Activated CD8-positive, alpha-beta T cell treated with anti-CD3 and anti-CD28 coated beads for 36 hours (primary cell): Measurements from ENCODE around the gene INMT. TPM values are rescaled to one million over a fixed set of nuclear protein-coding genes. Genes with fewer than 3 reads are reported as not detected.
A peak's percentile ranks its signal among the peaks of the same experiment; 100 is the strongest.

Experiments used
- ATAC-seq: fragments of 200-7000 bp; cut with Tn5 transposase; one replicate; pipeline ENCODE4 v1.10.0; 2021; ENCODE audit warnings: mild to moderate bottlenecking, moderate library complexity
- CTCF ChIA-PET: fragments of 350-600 bp; sonication (Branson Sonifier 250); formaldehyde crosslinking; loops from one replicate; lab custom pipeline; 2021; ENCODE audit warnings: antibody characterized with exemption; lab: Charles Lee
- POLR2A ChIA-PET: fragments of 350-600 bp; sonication (Branson Sonifier 250); formaldehyde crosslinking; loops from one replicate; lab custom pipeline; 2021; ENCODE audit warnings: antibody characterized with exemption; lab: Charles Lee
- DNase-seq: peaks from one replicate; pipeline ENCODE4 v3.0.0-alpha.2; 2020
- H3K27ac Mint-ChIP-seq: one replicate; pipeline ENCODE4 v1.8.0; 2021; ENCODE audit warnings: mild to moderate bottlenecking, mixed read lengths
- H3K27me3 Mint-ChIP-seq: one replicate; pipeline ENCODE4 v1.8.0; 2021; ENCODE audit warnings: mixed read lengths
- H3K36me3 Mint-ChIP-seq: one replicate; pipeline ENCODE4 v1.8.0; 2021; ENCODE audit warnings: low read depth, mixed read lengths
- H3K4me1 Mint-ChIP-seq: one replicate; pipeline ENCODE4 v1.8.0; 2021; ENCODE audit warnings: low read depth, mixed read lengths
- H3K4me3 Mint-ChIP-seq: one replicate; pipeline ENCODE4 v1.8.0; 2021; ENCODE audit warnings: mild to moderate bottlenecking, moderate library complexity, mixed read lengths
- H3K9me3 Mint-ChIP-seq: one replicate; pipeline ENCODE4 v1.8.0; 2021; ENCODE audit warnings: mixed read lengths
- CTCF ChIP-seq: fragments of 200-600 bp; IDR thresholded peaks from one replicate; pipeline ENCODE4 v1.8.0; 2022; ENCODE audit warnings: antibody characterized with exemption, mild to moderate bottlenecking
- intact Hi-C: fragments of 100-400 bp; cut with micrococcal nuclease; formaldehyde crosslinking; loops from one replicate; pipeline ENCODE4 v1.10.0; 2022
- total RNA-seq, 2 experiments: library from RNA; stranded (reverse); gene quantifications; one replicate each; pipeline ENCODE4 v1.2.3, GENCODE V29; 2021

INMT gene
- total RNA-seq: not detected

- H3K36me3 Mint-ChIP-seq: no peaks in the 10 kb centered on the region
- ATAC-seq: no peak
- no peak within 1 kb of the TSS for H3K27ac Mint-ChIP-seq
- TF ChIP-seq CTCF: no peak
- CTCF ChIA-PET: no interaction called here
- peaks cover 2% of the 10 kb centered on the region for H3K9me3 Mint-ChIP-seq
- no peaks in the 10 kb centered on the region for H3K4me1 Mint-ChIP-seq
- intact Hi-C loops: no loop called here
- DNase-seq: no peak
- no peaks in the 10 kb centered on the region for H3K27me3 Mint-ChIP-seq
- H3K4me3 Mint-ChIP-seq: no peak within 1 kb of the TSS
- POLR2A ChIA-PET: no interaction called here
These were observed at the start of gene INMT for GRCh38 chr7:30751696-30752273. INMT (plus strand) TSS chr7:30752135; CDS start chr7:30752151, 16 bp downstream.

GRCh38 chr7:30702200-30702599, 49.7 kb upstream of the INMT start:
- DNase-seq: peak; percentile 33
- no peak for TF ChIP-seq CTCF
- H3K4me1 Mint-ChIP-seq: peaks cover 3% of the 10 kb centered on the region
- ATAC-seq: peak; percentile 56
- ChIA-PET POLR2A (no interaction called here), CTCF (interaction anchor here (1.0 to 6.4 kb wide), 7 partner anchors 13 to 236 kb away, joined by 3 to 42 read pairs (median 4); no protein-coding TSS in a partner anchor)
- H3K9me3 Mint-ChIP-seq: no peaks in the 10 kb centered on the region
- no peak overlapping the region for H3K27ac Mint-ChIP-seq
- no peaks in the 10 kb centered on the region for H3K36me3 Mint-ChIP-seq
- H3K4me3 Mint-ChIP-seq: no peak overlapping the region
- intact Hi-C loops: no loop called here
- no peaks in the 10 kb centered on the region for H3K27me3 Mint-ChIP-seq

GRCh38 chr7:30703756-30704155, 48.2 kb upstream of the INMT start:
- H3K27ac Mint-ChIP-seq: no peak overlapping the region
- no peak overlapping the region for H3K4me3 Mint-ChIP-seq
- no peak for ATAC-seq
- intact Hi-C loops: no loop called here
- no peaks in the 10 kb centered on the region for H3K4me1 Mint-ChIP-seq
- no peaks in the 10 kb centered on the region for H3K36me3 Mint-ChIP-seq
- TF ChIP-seq CTCF: no peak
- no peaks in the 10 kb centered on the region for H3K27me3 Mint-ChIP-seq
- no peaks in the 10 kb centered on the region for H3K9me3 Mint-ChIP-seq
- DNase-seq: no peak
- CTCF ChIA-PET: interaction anchor here (1.5 to 6.4 kb wide), 2 partner anchors 12 to 36 kb away, joined by 7 to 42 read pairs; no protein-coding TSS in a partner anchor
- POLR2A ChIA-PET: interaction anchor here (1.2 kb wide), 1 partner anchor 110 kb away, joined by 3 read pairs; no protein-coding TSS in a partner anchor

GRCh38 chr7:30705008-30705407, 46.9 kb upstream of the INMT start:
- ChIA-PET POLR2A (no interaction called here), CTCF (interaction anchor here (1.3 to 6.4 kb wide), 2 partner anchors 22 to 34 kb away, joined by 3 to 42 read pairs; partner anchors contain the start of gene CRHR2)
- H3K27me3 Mint-ChIP-seq: no peaks in the 10 kb centered on the region
- H3K9me3 Mint-ChIP-seq: no peaks in the 10 kb centered on the region
- intact Hi-C loops: no loop called here
- H3K36me3 Mint-ChIP-seq: no peaks in the 10 kb centered on the region
- ATAC-seq: no peak
- TF ChIP-seq CTCF: no peak
- DNase-seq: no peak
- no peaks in the 10 kb centered on the region for H3K4me1 Mint-ChIP-seq
- H3K4me3 Mint-ChIP-seq: no peak overlapping the region
- no peak overlapping the region for H3K27ac Mint-ChIP-seq

GRCh38 chr7:30705596-30705995, 46.3 kb upstream of the INMT start:
- no peak overlapping the region for H3K27ac Mint-ChIP-seq
- H3K4me1 Mint-ChIP-seq: no peaks in the 10 kb centered on the region
- no peak for TF ChIP-seq CTCF
- intact Hi-C loops: no loop called here
- no peaks in the 10 kb centered on the region for H3K9me3 Mint-ChIP-seq
- no peaks in the 10 kb centered on the region for H3K27me3 Mint-ChIP-seq
- ATAC-seq (no peak), DNase-seq (no peak)
- no peaks in the 10 kb centered on the region for H3K36me3 Mint-ChIP-seq
- ChIA-PET POLR2A (no interaction called here), CTCF (interaction anchor here (1.3 to 6.4 kb wide), 2 partner anchors 23 to 34 kb away, joined by 3 to 42 read pairs; partner anchors contain the start of gene CRHR2)
- no peak overlapping the region for H3K4me3 Mint-ChIP-seq
